ENCODE measurements around the gene MPZL2.

MPZL2 gene

DNA sequence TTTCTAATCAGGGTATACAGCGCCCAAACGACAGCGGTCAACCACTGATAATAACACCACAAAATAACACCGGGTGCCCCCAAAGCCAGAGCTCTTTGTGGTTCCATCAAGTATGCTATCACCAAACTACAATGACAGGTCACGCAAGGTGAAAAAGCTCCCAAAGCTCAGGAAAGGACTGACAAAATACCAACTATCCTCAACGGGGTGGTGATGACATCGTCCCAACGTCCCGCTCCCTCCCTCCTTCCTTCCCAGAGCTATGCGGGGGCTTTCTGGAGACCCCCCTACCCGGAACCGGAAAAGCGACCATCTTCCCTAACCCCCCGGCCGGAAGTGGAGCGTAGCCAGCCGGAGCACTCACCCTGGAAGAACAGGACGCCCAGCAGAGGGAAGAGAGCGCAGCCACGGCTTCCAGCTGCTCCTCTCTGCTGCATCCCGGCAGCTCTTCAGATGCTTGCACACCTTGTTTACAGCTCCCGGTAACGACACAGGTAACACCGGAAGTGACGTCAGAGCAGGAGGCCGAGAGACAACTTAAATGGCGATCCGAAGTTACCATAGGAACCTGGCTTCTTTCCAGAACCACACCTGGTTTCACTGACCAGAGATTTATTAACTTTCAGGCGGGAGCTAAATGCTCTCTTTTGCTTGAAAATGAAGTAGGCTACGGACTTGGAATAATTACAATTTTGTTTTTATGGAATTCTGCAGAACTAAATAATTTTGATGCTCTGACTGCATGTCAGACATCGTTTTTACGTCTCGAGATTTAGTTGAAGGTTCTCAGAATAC is 12.0 kb downstream of the MPZL2 start, which contains the start of gene MPZL3:
TSS of gene MPZL3 (minus strand) at position 508 of the 795 bp plus-strand sequence. CDS start at position 437, 71 bp downstream.
- Histone ChIP-seq H3K36me3 (ENCODE audit: insufficient read depth, low read length) (no peaks in the 10 kb centered on the region), H3K4me3 (ENCODE audit: low read length, poor library complexity, severe bottlenecking) (peak within 1 kb of the TSS; percentile 77), H3K27me3 (ENCODE audit: insufficient read depth, low read length, poor library complexity, severe bottlenecking) (peaks cover 100% of the 10 kb centered on the region), H3K4me1 (ENCODE audit: insufficient read depth, low read length, poor library complexity, severe bottlenecking) (peaks cover 7% of the 10 kb centered on the region), H3K9ac (ENCODE audit: low read depth, low read length, poor library complexity, severe bottlenecking) (no peak within 1 kb of the TSS), H3K4me2 (ENCODE audit: low read depth, low read length, poor library complexity, severe bottlenecking) (peak within 1 kb of the TSS; percentile 55), H3K79me2 (ENCODE audit: insufficient read depth, low read length) (no peaks in the 10 kb centered on the region), H4K20me1 (ENCODE audit: insufficient read depth, low read length, poor library complexity, severe bottlenecking) (no peaks in the 10 kb centered on the region), H2AFZ (ENCODE audit: low read length) (peak within 1 kb of the TSS; percentile 97), H3K9me2 (replicated peaks; ENCODE audit: low read depth, low read length) (no peaks in the 10 kb centered on the region), H3K9me3 (ENCODE audit: insufficient read depth, low read depth, low read length) (no peaks in the 10 kb centered on the region), H3F3A (ENCODE audit: low read depth) (no peaks in the 10 kb centered on the region)
- no peak for TF ChIP-seq EZH2phosphoT487 (IDR thresholded peaks at IDR 0.05; ENCODE audit: borderline replicate concordance)
- TF ChIP-seq, protein P1, sequence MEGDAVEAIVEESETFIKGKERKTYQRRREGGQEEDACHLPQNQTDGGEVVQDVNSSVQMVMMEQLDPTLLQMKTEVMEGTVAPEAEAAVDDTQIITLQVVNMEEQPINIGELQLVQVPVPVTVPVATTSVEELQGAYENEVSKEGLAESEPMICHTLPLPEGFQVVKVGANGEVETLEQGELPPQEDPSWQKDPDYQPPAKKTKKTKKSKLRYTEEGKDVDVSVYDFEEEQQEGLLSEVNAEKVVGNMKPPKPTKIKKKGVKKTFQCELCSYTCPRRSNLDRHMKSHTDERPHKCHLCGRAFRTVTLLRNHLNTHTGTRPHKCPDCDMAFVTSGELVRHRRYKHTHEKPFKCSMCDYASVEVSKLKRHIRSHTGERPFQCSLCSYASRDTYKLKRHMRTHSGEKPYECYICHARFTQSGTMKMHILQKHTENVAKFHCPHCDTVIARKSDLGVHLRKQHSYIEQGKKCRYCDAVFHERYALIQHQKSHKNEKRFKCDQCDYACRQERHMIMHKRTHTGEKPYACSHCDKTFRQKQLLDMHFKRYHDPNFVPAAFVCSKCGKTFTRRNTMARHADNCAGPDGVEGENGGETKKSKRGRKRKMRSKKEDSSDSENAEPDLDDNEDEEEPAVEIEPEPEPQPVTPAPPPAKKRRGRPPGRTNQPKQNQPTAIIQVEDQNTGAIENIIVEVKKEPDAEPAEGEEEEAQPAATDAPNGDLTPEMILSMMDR (conservative IDR thresholded peaks at IDR 0.05; ENCODE audit: low read length) = no peak

DNA sequence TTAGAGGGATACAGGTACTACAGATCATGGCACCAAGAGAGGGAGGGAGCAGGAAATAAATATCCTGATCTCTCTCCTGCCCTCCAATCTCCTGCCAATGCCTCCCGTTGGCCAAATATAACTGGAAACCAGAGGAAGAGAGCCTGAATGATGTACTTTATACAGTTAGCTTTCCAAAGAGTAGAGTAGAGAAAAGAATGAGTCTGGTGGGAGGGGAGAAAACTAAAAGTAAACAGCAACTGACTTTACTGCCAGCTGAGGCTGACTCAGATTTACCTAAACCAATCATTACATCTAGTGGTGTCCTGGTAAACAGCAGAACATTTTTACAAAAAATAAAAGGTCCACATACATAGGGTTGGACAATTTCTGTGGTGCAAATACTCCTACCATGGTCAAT is 17.1 kb downstream of the MPZL2 start:
- no peak for TF ChIP-seq EZH2phosphoT487 (IDR thresholded peaks at IDR 0.05; ENCODE audit: borderline replicate concordance)
- TF ChIP-seq, protein P1 (conservative IDR thresholded peaks at IDR 0.05; ENCODE audit: low read length) = no peak
- Histone ChIP-seq H2AFZ (ENCODE audit: low read length) (no peak overlapping the region), H3K4me1 (ENCODE audit: insufficient read depth, low read length, poor library complexity, severe bottlenecking) (peaks cover 5% of the 10 kb centered on the region), H3K4me3 (ENCODE audit: low read length, poor library complexity, severe bottlenecking) (no peak overlapping the region), H3K79me2 (ENCODE audit: insufficient read depth, low read length) (no peaks in the 10 kb centered on the region), H3K4me2 (ENCODE audit: low read depth, low read length, poor library complexity, severe bottlenecking) (no peak overlapping the region), H3K27me3 (ENCODE audit: insufficient read depth, low read length, poor library complexity, severe bottlenecking) (peaks cover 61% of the 10 kb centered on the region), H3K36me3 (ENCODE audit: insufficient read depth, low read length) (no peaks in the 10 kb centered on the region), H3K9ac (ENCODE audit: low read depth, low read length, poor library complexity, severe bottlenecking) (no peak overlapping the region), H3F3A (ENCODE audit: low read depth) (no peaks in the 10 kb centered on the region), H4K20me1 (ENCODE audit: insufficient read depth, low read length, poor library complexity, severe bottlenecking) (no peaks in the 10 kb centered on the region), H3K9me2 (replicated peaks; ENCODE audit: low read depth, low read length) (no peaks in the 10 kb centered on the region), H3K9me3 (ENCODE audit: insufficient read depth, low read depth, low read length) (no peaks in the 10 kb centered on the region)

DNA sequence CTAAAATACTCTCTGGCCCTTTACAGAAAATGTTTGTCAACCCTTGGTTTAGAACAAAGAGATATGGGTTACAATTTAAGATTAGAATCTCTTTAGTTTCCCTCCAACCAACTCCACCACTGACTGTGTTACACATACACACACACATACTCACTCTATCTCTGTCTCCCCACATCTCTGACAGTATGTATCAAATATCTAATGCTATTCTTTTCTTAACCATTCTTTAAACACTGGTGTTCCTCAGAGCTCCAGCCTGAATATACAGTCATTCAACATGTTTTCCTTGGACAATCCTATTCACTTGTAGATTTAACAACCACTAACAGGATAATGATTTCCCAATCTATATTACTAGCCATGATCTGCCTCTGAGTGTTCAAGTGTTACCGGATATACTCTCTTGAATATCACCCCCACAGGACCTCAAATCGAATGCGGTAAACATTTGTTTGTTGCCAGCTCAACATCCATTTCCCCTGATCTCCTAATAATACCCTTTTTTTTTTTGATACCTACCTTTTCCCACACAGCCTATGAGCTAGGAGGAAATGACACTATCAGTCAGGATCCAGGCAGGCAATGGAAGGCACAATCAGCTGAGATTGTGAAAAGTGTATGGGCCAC is 18.0 kb downstream of the MPZL2 start:
- Histone ChIP-seq H3K4me1 (ENCODE audit: insufficient read depth, low read length, poor library complexity, severe bottlenecking) (peaks cover 11% of the 10 kb centered on the region), H3K9ac (ENCODE audit: low read depth, low read length, poor library complexity, severe bottlenecking) (no peak overlapping the region), H3K9me3 (ENCODE audit: insufficient read depth, low read depth, low read length) (no peaks in the 10 kb centered on the region), H4K20me1 (ENCODE audit: insufficient read depth, low read length, poor library complexity, severe bottlenecking) (no peaks in the 10 kb centered on the region), H3K9me2 (replicated peaks; ENCODE audit: low read depth, low read length) (no peaks in the 10 kb centered on the region), H3K27me3 (ENCODE audit: insufficient read depth, low read length, poor library complexity, severe bottlenecking) (peaks cover 51% of the 10 kb centered on the region), H3F3A (ENCODE audit: low read depth) (no peaks in the 10 kb centered on the region), H3K4me3 (ENCODE audit: low read length, poor library complexity, severe bottlenecking) (no peak overlapping the region), H3K79me2 (ENCODE audit: insufficient read depth, low read length) (no peaks in the 10 kb centered on the region), H3K4me2 (ENCODE audit: low read depth, low read length, poor library complexity, severe bottlenecking) (no peak overlapping the region), H2AFZ (ENCODE audit: low read length) (no peak overlapping the region), H3K36me3 (ENCODE audit: insufficient read depth, low read length) (no peaks in the 10 kb centered on the region)
- TF ChIP-seq, protein P1 (conservative IDR thresholded peaks at IDR 0.05; ENCODE audit: low read length) = no peak
- TF ChIP-seq EZH2phosphoT487 (IDR thresholded peaks at IDR 0.05; ENCODE audit: borderline replicate concordance) = no peak

Data from Loucy (cell line).